Renal cortical epithelial cell (primary cell): ENCODE results near the gene FUT3. TPM values are rescaled to one million over a fixed set of nuclear protein-coding genes. Genes with fewer than 3 reads are reported as not detected.
A peak's percentile ranks its signal among the peaks of the same experiment; 100 is the strongest.

Experiments used
- DNase-seq: peaks from one replicate; pipeline ENCODE4 v3.0.0-alpha.2; 2011; ENCODE audit warnings: low read depth
- total RNA-seq: library from RNA; depleted of rRNA; stranded (reverse); fragments of >200 nt; gene quantifications from 2 replicates; pipeline ENCODE4 v1.2.3, GENCODE V29; 2014

The FUT3 gene
- total RNA-seq, 1 donor from 2014 or later: 0.05 TPM

- DNase-seq: no peak
These were observed 26.1 kb downstream of the FUT3 start for GRCh38 chr19:5825178-5825577.

GRCh38 chr19:5824751-5825150 is 26.5 kb downstream of the FUT3 start:
- no peak for DNase-seq

GRCh38 chr19:5823579-5824281 is 27.5 kb downstream of the FUT3 start:
- no peak for DNase-seq

GRCh38 chr19:5822181-5822844 is 28.9 kb downstream of the FUT3 start:
- no peak for DNase-seq

- DNase-seq: no peak
These were observed 29.6 kb downstream of the FUT3 start for GRCh38 chr19:5821521-5822180.

- DNase-seq: no peak
These were observed 30.5 kb downstream of the FUT3 start for GRCh38 chr19:5820785-5821184.

- DNase-seq: no peak
These were observed 32.7 kb downstream of the FUT3 start for GRCh38 chr19:5818594-5818993.

GRCh38 chr19:5817218-5817617 is 34.0 kb downstream of the FUT3 start:
- DNase-seq: no peak

- DNase-seq: no peak
These were observed 36.4 kb downstream of the FUT3 start for GRCh38 chr19:5814852-5815246.

GRCh38 chr19:5814123-5814851 is 37.0 kb downstream of the FUT3 start:
- no peak for DNase-seq

GRCh38 chr19:5811117-5811516 is 40.1 kb downstream of the FUT3 start:
- DNase-seq: no peak

GRCh38 chr19:5809469-5809868 is 41.8 kb downstream of the FUT3 start:
- no peak for DNase-seq

- no peak for DNase-seq
These were observed 42.2 kb downstream of the FUT3 start for GRCh38 chr19:5809053-5809452.

- DNase-seq: no peak
These were observed 43.0 kb downstream of the FUT3 start for GRCh38 chr19:5808120-5808816.

GRCh38 chr19:5806905-5807304 is 44.3 kb downstream of the FUT3 start:
- DNase-seq: no peak

- DNase-seq: no peak
These were observed 45.1 kb downstream of the FUT3 start for GRCh38 chr19:5806133-5806489.

- DNase-seq: no peak
These were observed 45.7 kb downstream of the FUT3 start for GRCh38 chr19:5805462-5806132.

- no peak for DNase-seq
These were observed 46.5 kb downstream of the FUT3 start, which contains the start of gene NRTN for GRCh38 chr19:5804516-5805461. Gene NRTN, plus strand, starts transcription at chr19:5805067. Its CDS starts 19,099 bp downstream, at chr19:5824166.

GRCh38 chr19:5803752-5804515 is 47.3 kb downstream of the FUT3 start:
- peak; percentile 55 for DNase-seq
